OCI-M1 (cell line): ENCODE results near the gene ATP2C1.
A peak's percentile ranks its signal among the peaks of the same experiment; 100 is the strongest.

Experiments
- DNase-seq: peaks from one replicate; lab custom pipeline; 2025; lab: John Stamatoyannopoulos, UW

Gene ATP2C1

GRCh38 chr3:130976706-130977105 lies 82.8 kb downstream of the ATP2C1 start:
- DNase-seq, result no peak

- DNase-seq, result no peak
These were observed 85.2 kb downstream of the ATP2C1 start for GRCh38 chr3:130979117-130979516.

GRCh38 chr3:130981469-130981868 lies 87.6 kb downstream of the ATP2C1 start:
- no peak for DNase-seq

- no peak for DNase-seq
These were observed 96.4 kb downstream of the ATP2C1 start for GRCh38 chr3:130990282-130990681.

- no peak for DNase-seq
These were observed 97.2 kb downstream of the ATP2C1 start for GRCh38 chr3:130991126-130991525.

- no peak for DNase-seq
These were observed 98.5 kb downstream of the ATP2C1 start for GRCh38 chr3:130992344-130992743.

GRCh38 chr3:130997289-130997688 lies 103.4 kb downstream of the ATP2C1 start:
- DNase-seq, result peak; percentile 61

GRCh38 chr3:131001071-131001470 lies 107.2 kb downstream of the ATP2C1 start:
- no peak for DNase-seq

GRCh38 chr3:131004603-131005002 lies 110.7 kb downstream of the ATP2C1 start:
- no peak for DNase-seq

- DNase-seq, result no peak
These were observed 113.4 kb downstream of the ATP2C1 start for GRCh38 chr3:131007256-131007655.

- DNase-seq, result no peak
These were observed 113.9 kb downstream of the ATP2C1 start for GRCh38 chr3:131007782-131008181.

GRCh38 chr3:131008326-131008725 lies 114.4 kb downstream of the ATP2C1 start:
- DNase-seq, result no peak

- DNase-seq, result no peak
These were observed 115.8 kb downstream of the ATP2C1 start for GRCh38 chr3:131009698-131010097.

- no peak for DNase-seq
These were observed 125.1 kb downstream of the ATP2C1 start for GRCh38 chr3:131018970-131019369.

GRCh38 chr3:131020122-131020693 lies 126.3 kb downstream of the ATP2C1 start:
- DNase-seq, result peak; percentile 94

GRCh38 chr3:131025539-131025938 lies 131.7 kb downstream of the ATP2C1 start:
- no peak for DNase-seq

- peak; percentile 88 for DNase-seq
These were observed 132.7 kb downstream of the ATP2C1 start, which contains the start of the genes ASTE1 and NEK11 for GRCh38 chr3:131026321-131027151. Gene ASTE1, minus strand, starts transcription at chr3:131026825. Its CDS starts 1,519 bp downstream, at chr3:131025306. Gene NEK11, plus strand, starts transcription at chr3:131026877. Its CDS starts 2,832 bp downstream, at chr3:131029709.

GRCh38 chr3:131028844-131029243 lies 135.0 kb downstream of the ATP2C1 start:
- DNase-seq, result no peak

GRCh38 chr3:131031660-131032059 lies 137.8 kb downstream of the ATP2C1 start:
- DNase-seq, result no peak

GRCh38 chr3:131033480-131034080 lies 139.7 kb downstream of the ATP2C1 start:
- peak; percentile 82 for DNase-seq

- DNase-seq, result no peak
These were observed 142.4 kb downstream of the ATP2C1 start for GRCh38 chr3:131036200-131036816.

- no peak for DNase-seq
These were observed 143.1 kb downstream of the ATP2C1 start for GRCh38 chr3:131036986-131037385.
